PC-9 (cell line): Measurements from ENCODE around the gene CABP7.

ENCODE experiments used
- CTCF ChIP-seq: fragments of 200-600 bp; sonication (generic); conservative IDR thresholded peaks from 2 replicates; pipeline ENCODE4 v1.6.1; 2017; ENCODE audit warnings: mixed run types, antibody characterized with exemption, mild to moderate bottlenecking, moderate library complexity
- EZH2 ChIP-seq: fragments of 200-600 bp; sonication (generic); IDR thresholded peaks from 2 replicates; pipeline ENCODE4 v1.8.0; 2017; ENCODE audit warnings: antibody characterized with exemption, low read depth

- no peak for TF ChIP-seq CTCF
- no peak for TF ChIP-seq EZH2
These were observed 24.5 kb upstream of the CABP7 start for GRCh38 chr22:29695129-29695926.
